ENCODE data around the gene UCP3.

The UCP3 gene

GRCh38 chr11:74025467-74026166, 16.7 kb upstream of the UCP3 start:
- TF ChIP-seq CTCF (IDR thresholded peaks at IDR 0.05; ENCODE audit: borderline replicate concordance, control extremely low read depth, extremely low read depth, insufficient read depth, missing control alignments), result no peak
- no peak for DNase-seq (ENCODE audit: low spot score)
- in situ Hi-C loops (cut with MboI; ENCODE audit: low sequenced_read_pairs, unreplicated experiment), result no loop called here

- DNase-seq (ENCODE audit: low spot score), result no peak
- in situ Hi-C loops (cut with MboI; ENCODE audit: low sequenced_read_pairs, unreplicated experiment), result no loop called here
- no peak for TF ChIP-seq CTCF (IDR thresholded peaks at IDR 0.05; ENCODE audit: borderline replicate concordance, control extremely low read depth, extremely low read depth, insufficient read depth, missing control alignments)
These were observed 15.6 kb upstream of the UCP3 start for GRCh38 chr11:74024261-74025029.

- TF ChIP-seq CTCF (IDR thresholded peaks at IDR 0.05; ENCODE audit: borderline replicate concordance, control extremely low read depth, extremely low read depth, insufficient read depth, missing control alignments), result no peak
- in situ Hi-C loops (cut with MboI; ENCODE audit: low sequenced_read_pairs, unreplicated experiment), result no loop called here
- DNase-seq (ENCODE audit: low spot score), result no peak
These were observed 14.4 kb upstream of the UCP3 start for GRCh38 chr11:74023276-74023675.

GRCh38 chr11:74022546-74022945, 13.7 kb upstream of the UCP3 start:
- DNase-seq (ENCODE audit: low spot score), result no peak
- in situ Hi-C loops (cut with MboI; ENCODE audit: low sequenced_read_pairs, unreplicated experiment), result no loop called here
- TF ChIP-seq CTCF (IDR thresholded peaks at IDR 0.05; ENCODE audit: borderline replicate concordance, control extremely low read depth, extremely low read depth, insufficient read depth, missing control alignments), result no peak

GRCh38 chr11:74021998-74022397, 13.1 kb upstream of the UCP3 start:
- DNase-seq (ENCODE audit: low spot score), result no peak
- in situ Hi-C loops (cut with MboI; ENCODE audit: low sequenced_read_pairs, unreplicated experiment), result no loop called here
- TF ChIP-seq CTCF (IDR thresholded peaks at IDR 0.05; ENCODE audit: borderline replicate concordance, control extremely low read depth, extremely low read depth, insufficient read depth, missing control alignments), result no peak

GRCh38 chr11:74020539-74020938, 11.7 kb upstream of the UCP3 start:
- DNase-seq (ENCODE audit: low spot score), result no peak

More at GRCh38 chr11:74020539-74020938, 11.7 kb upstream of the UCP3 start:
- TF ChIP-seq CTCF (IDR thresholded peaks at IDR 0.05; ENCODE audit: borderline replicate concordance, control extremely low read depth, extremely low read depth, insufficient read depth, missing control alignments), result no peak
- in situ Hi-C loops (cut with MboI; ENCODE audit: low sequenced_read_pairs, unreplicated experiment), result no loop called here

All from GM13976 (cell line).